ENCODE data around the gene PUS1.

- TF ChIP-seq, protein P1, sequence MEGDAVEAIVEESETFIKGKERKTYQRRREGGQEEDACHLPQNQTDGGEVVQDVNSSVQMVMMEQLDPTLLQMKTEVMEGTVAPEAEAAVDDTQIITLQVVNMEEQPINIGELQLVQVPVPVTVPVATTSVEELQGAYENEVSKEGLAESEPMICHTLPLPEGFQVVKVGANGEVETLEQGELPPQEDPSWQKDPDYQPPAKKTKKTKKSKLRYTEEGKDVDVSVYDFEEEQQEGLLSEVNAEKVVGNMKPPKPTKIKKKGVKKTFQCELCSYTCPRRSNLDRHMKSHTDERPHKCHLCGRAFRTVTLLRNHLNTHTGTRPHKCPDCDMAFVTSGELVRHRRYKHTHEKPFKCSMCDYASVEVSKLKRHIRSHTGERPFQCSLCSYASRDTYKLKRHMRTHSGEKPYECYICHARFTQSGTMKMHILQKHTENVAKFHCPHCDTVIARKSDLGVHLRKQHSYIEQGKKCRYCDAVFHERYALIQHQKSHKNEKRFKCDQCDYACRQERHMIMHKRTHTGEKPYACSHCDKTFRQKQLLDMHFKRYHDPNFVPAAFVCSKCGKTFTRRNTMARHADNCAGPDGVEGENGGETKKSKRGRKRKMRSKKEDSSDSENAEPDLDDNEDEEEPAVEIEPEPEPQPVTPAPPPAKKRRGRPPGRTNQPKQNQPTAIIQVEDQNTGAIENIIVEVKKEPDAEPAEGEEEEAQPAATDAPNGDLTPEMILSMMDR (conservative IDR thresholded peaks at IDR 0.05; ENCODE audit: low read length), result no peak
- TF ChIP-seq EZH2phosphoT487 (IDR thresholded peaks at IDR 0.05; ENCODE audit: borderline replicate concordance), result no peak
Measured at GRCh38 chr12:131902332-131903241, 26.5 kb upstream of the PUS1 start.

Measured in Loucy (cell line).